DOHH2 (cell line): ENCODE data around the gene OSBPL9.

Experiments used
- CTCF ChIP-seq: fragments of 200-600 bp; sonication (generic); IDR thresholded peaks from one replicate; pipeline ENCODE4 v1.5.1; 2014; ENCODE audit warnings: antibody characterized with exemption, mild to moderate bottlenecking, low read depth, low read length; ENCODE audit not compliant: poor library complexity, severe bottlenecking
- EZH2phosphoT487 ChIP-seq: fragments of 200-600 bp; sonication (generic); IDR thresholded peaks from 2 replicates; pipeline ENCODE4 v1.6.1; 2017; ENCODE audit warnings: borderline replicate concordance, mild to moderate bottlenecking, antibody characterized with exemption, low read length, moderate library complexity, mixed read lengths

GRCh38 chr1:51794260-51794659 lies 177.4 kb downstream of the OSBPL9 start:
- TF ChIP-seq CTCF (no peak), EZH2phosphoT487 (no peak)
